KOPT-K1 (cell line): ENCODE measurements around the gene FAM236D.
"Not testable (repeated sequence)": the region's sequence is repeated elsewhere in the genome, so short reads cannot be mapped to it uniquely, and the experiment has no call there.

Experiments used
- H3K27ac ChIP-seq: fragments of 200-600 bp; sonication (generic); 2 replicates; pipeline ENCODE4 v1.5.1; 2016; ENCODE audit warnings: antibody characterized with exemption, mild to moderate bottlenecking, low read depth, low read length; ENCODE audit not compliant: poor library complexity, severe bottlenecking
- H3K36me3 ChIP-seq: fragments of 200-600 bp; sonication (generic); 2 replicates; pipeline ENCODE4 v1.5.1; 2017; ENCODE audit warnings: antibody characterized with exemption, mild to moderate bottlenecking, low read length, moderate library complexity; ENCODE audit not compliant: insufficient read depth
- H3K9me3 ChIP-seq: fragments of 200-600 bp; sonication (generic); 2 replicates; pipeline ENCODE4 v1.5.1; 2017; ENCODE audit warnings: antibody characterized with exemption, low read length, mild to moderate bottlenecking; ENCODE audit not compliant: insufficient read depth, poor library complexity, severe bottlenecking

FAM236D gene

DNA sequence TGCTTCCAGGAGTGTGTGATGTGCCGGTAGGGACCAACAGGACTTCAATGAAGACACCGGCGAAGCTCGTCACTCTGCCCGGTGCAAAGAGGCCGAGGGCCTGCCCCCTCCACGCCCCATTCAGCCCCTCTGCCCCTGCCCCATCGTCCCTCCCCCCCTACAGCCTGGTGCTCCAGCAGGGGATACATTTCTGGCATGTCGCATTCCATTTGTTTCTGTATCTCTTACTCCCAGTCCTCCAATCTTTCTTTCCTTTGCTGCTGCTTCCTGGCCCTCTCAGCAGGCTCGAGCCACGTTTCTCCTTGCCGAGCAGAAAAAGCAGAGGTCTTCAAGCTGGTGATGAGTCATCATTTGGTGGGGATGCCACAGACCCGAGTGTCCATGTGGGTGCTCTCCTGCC is at the start of gene FAM236D:
FAM236D (minus strand) TSS at position 101 of the 400 bp plus-strand sequence; CDS start at position 1, 100 bp downstream.
- not testable (repeated sequence) for H3K36me3 ChIP-seq

DNA sequence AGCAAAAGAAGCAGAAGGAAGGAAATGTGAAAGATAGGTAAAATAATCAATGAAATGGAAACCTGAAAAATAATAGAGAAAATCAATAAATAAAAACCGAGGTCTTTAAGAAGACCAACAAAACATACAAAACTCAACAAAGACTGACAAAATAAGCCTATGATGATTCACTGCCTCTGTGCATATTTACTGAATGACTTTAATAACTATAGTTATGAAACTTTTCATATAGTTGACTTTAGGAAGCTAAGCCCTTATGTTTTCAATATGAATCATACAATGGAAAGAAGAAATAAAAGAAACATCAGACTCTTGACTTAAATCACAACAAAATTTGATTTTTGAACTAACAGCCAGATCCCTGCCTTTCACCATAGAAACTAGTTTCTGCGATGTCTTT is 29.5 kb upstream of the FAM236D start:
- not testable (repeated sequence) for H3K36me3 ChIP-seq, H3K9me3 ChIP-seq, H3K27ac ChIP-seq

More for the DNA sequence above, at the start of gene FAM236D:
- H3K27ac ChIP-seq, H3K9me3 ChIP-seq: not testable (repeated sequence)

DNA sequence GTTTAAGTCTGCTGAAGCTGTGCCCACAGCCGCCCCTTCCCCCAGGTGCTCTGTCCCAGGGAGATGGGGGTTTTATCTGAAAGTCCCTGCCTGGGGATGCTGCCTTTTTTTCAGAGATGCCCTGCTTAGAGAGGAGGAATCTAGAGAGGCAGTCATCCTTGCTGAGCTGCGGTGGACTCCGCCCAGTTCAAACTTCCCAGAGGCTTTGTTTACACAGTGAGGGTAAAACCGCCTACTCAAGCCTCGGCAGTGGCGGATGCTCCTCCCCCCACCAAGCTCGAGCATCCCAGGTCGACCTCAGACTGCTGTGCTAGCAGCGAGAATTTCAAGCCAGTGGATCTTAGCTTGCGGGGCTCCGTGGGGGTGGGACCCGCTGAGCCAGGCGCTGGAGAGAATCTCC is 22.7 kb upstream of the FAM236D start:
- H3K27ac ChIP-seq, H3K36me3 ChIP-seq, H3K9me3 ChIP-seq: not testable (repeated sequence)

DNA sequence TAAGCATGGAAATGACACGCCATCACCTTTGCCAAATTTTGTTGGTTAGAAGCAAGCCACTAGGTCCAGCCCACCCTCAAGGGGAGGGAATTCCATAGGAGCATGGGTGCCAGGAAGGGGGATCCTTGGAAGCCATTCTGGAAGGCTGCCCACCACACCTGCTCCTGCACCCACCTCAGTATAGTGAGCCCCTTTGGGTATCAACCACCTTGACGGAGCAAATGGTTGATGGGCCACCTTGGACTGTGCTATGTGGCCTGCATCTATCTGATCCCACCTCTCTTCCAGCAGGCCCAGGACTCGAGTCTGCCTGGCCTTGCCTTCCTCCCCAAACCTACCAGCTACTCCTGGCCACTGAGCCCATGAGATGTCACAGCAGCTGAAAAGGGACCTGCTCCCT is 17.6 kb downstream of the FAM236D start:
- not testable (repeated sequence) for H3K27ac ChIP-seq, H3K36me3 ChIP-seq, H3K9me3 ChIP-seq

DNA sequence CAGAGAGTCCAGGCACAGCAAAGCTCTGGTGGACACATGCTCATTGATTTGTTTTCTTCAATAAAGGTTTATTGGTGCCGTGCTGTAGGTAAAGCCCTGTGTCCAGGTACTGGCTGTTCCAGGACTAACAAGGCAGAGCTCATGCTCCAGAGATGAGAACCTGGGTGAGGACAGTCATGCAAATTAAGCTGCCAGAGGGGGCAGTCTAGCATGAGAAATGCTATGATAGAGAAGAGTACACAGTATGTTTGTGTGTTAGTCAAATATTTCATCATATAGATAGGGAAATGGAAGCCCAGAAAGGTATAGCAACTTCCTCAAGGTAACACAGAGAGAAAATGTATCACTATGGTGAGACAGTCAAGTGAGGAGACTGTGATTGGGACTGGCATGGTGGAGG is 19.9 kb downstream of the FAM236D start:
- not testable (repeated sequence) for H3K36me3 ChIP-seq, H3K9me3 ChIP-seq, H3K27ac ChIP-seq

DNA sequence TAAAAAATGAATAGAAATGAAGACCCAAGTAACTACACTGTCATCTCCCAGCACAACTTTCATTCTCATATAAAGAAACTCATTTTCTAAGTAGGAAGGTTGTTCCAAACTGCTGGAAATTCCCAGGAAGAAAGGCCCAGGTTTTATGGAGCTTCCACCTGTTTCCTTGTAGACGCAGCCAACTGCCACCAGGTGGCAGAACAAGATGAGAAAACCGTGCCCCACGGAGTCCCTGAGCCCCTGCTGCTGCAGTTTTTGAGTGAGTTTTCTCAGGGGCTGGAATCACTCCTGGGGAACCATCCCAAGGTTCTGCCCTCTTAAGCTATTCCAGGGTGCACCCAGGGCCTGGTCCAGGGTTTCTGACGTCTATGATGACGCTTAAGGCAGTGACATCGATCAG is 24.0 kb downstream of the FAM236D start:
- not testable (repeated sequence) for H3K27ac ChIP-seq, H3K9me3 ChIP-seq, H3K36me3 ChIP-seq

DNA sequence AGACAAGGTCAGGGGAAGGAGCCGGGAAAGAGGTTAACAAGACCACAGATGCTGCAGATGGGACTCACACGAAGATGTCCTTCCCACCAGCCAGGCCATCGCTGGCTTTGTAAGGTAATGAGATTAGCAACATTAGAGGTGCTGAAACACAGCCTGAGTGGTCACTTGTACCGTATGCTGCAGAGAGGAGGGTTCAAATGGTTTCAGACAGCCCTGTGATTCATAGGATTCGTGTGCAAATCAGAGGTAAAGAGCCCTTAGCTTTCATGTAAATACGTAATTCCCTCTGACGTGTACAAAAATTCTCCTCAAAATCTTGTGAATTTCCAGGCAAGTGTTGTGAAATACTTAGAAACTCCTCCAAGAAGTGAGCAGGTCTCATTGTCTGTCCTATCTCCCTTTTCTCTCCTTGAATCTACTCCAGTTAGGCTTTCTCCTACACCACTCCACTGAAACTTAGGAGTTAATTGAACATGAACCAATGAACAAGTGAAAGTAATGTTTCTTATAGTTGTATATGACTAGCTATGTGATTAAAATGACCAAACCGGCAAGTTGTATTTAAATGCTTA is 24.6 kb downstream of the FAM236D start:
- H3K36me3 ChIP-seq, H3K27ac ChIP-seq, H3K9me3 ChIP-seq: not testable (repeated sequence)

DNA sequence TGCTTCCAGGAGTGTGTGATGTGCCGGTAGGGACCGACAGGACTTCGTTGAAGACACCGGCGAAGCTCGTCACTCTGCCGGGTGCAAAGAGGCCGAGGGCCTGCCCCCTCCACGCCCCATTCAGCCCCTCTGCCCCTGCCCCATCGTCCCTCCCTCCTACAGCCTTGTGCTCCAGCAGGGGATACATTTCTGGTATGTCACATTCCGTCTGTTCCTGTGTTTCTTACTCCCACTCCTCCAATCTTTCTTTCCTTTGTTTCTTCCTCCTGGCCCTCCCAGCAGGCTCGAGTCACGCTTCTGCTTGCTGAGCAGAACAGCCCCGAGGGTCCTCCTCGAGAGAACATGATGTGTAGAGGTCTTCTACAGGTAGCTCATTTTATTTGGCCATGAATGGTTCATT is 25.4 kb downstream of the FAM236D start, which contains the start of gene FAM236B:
FAM236B (minus strand) TSS at position 101 of the 400 bp plus-strand sequence; CDS start at position 1, 100 bp downstream.
- H3K9me3 ChIP-seq, H3K27ac ChIP-seq, H3K36me3 ChIP-seq: not testable (repeated sequence)

DNA sequence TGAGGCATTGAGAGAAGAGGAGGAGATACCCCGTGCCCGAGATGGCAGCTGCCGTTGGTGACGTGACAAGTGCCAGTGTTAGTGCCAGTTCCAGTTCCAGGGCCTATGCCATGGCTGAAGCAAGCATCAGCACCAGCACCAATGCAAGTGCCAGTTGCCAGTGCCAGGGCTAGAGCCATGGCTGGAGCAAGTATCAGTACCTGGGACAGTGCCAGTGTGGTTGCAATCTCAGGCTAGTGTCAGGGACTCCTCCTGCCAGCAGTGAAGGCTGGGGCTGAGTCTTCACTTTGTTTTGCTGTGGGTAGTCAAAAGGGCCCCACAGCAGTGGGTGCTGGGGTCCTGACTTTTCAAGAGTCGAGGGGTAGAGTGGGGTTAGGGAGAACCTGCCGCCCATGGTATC is 29.9 kb downstream of the FAM236D start:
- H3K36me3 ChIP-seq, H3K27ac ChIP-seq, H3K9me3 ChIP-seq: not testable (repeated sequence)

DNA sequence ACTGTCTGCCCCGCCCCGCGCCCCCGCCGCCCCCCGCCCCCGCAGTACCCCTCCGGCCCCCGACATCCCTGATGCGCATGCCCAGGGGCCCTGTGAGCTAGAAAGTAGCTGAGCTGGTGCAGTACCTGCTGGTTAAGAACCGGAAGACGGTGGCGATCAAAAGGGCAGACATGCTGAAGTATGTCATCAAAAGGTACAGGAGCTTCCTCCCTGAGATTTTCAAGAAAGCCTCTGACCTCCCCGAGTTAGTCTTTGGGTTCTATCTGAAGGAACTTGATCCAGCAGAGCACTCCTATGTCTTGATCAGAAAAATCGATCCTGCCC is 30.6 kb downstream of the FAM236D start:
- not testable (repeated sequence) for H3K36me3 ChIP-seq, H3K9me3 ChIP-seq, H3K27ac ChIP-seq

DNA sequence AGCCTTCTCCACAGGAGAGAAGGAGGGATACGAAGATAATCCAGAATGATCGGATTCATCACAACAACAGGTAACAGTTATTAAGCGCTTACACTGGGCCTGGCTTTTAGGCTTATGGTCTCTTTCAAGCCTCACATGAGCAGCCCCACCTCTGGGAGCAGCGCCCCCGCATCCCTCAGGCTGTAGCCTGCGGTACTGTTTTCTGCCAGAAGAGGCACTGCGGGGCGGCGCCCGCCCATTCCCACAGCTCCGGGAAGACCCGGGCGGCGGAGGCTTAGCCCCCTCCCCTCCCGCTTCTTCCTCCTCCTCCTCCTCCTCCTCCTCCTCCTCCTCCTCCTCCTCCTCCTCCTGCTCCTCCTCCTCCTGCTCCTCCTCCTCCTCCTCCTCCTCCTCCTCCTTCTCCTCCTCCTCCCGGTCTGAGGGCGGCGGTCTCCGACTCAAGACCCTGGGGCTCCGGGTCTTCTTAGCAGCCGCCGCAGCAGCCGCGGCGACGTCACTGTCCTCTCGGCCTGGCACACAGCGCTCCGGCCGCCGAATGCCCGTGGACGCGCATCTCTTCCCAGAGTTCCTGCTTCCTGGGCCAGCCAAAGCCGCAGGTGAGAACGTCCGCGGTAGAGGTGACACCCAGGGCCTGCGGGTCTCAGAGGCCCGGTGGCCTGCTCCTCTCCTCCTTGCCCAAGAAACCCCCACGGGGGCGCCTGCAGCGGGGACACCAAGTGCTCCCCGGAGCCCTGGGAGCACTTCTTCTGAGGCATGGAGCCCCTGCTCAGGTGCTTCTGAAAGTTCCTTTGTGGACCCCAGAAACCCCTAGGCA is 31.1 kb downstream of the FAM236D start, which contains the start of gene DMRTC1B:
DMRTC1B (plus strand) TSS at position 238 of the 814 bp plus-strand sequence. CDS start 68,246 bp downstream, outside the sequence.
- not testable (repeated sequence) for H3K36me3 ChIP-seq, H3K27ac ChIP-seq, H3K9me3 ChIP-seq

DNA sequence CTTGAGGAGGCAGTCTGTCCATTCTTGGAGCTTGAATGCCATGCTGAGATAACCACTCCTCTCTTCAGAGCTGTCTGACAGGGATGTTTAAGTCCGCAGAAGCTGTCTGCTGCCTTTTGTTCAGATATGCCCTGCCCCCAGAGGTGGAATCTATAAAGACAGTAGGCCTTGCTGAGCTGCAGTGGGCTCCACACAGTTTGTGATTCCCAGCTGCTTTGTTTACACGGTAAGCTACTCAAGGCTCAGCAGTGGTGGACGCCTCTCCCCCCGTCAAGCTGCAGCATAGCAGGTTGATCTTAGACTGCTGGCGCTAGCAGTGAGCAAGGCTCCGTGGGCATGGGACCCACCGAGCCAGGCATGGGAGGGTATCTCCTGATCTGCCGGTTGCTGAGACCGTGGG is 47.6 kb downstream of the FAM236D start:
- not testable (repeated sequence) for H3K27ac ChIP-seq, H3K9me3 ChIP-seq, H3K36me3 ChIP-seq
